NAMALWA (cell line): ENCODE measurements around the gene RERE.
A peak's percentile ranks its signal among the peaks of the same experiment; 100 is the strongest.

Source experiments
- DNase-seq: peaks from one replicate; pipeline ENCODE4 v3.0.0-alpha.2; 2015; ENCODE audit warnings: low spot score

The RERE gene

DNA sequence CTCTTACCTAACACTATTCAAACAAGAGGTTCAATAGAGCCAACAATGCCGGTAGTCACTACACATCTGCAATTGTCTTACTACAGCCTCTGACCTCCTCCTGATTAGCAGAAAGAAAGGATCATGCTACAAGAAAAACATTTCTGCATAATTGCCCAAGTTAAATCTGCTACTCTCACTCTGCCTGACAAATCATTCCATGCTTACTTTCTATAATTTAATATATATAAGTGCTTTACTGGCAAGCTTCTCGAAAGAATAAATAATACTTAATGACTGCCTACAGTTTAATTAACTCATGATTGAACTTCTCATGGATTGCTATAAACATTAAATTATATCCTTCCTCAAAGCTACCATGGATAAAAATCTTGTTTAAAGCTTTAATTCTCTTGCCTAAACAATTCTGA, 343.5 kb downstream of the RERE start:
- DNase-seq, result no peak

DNA sequence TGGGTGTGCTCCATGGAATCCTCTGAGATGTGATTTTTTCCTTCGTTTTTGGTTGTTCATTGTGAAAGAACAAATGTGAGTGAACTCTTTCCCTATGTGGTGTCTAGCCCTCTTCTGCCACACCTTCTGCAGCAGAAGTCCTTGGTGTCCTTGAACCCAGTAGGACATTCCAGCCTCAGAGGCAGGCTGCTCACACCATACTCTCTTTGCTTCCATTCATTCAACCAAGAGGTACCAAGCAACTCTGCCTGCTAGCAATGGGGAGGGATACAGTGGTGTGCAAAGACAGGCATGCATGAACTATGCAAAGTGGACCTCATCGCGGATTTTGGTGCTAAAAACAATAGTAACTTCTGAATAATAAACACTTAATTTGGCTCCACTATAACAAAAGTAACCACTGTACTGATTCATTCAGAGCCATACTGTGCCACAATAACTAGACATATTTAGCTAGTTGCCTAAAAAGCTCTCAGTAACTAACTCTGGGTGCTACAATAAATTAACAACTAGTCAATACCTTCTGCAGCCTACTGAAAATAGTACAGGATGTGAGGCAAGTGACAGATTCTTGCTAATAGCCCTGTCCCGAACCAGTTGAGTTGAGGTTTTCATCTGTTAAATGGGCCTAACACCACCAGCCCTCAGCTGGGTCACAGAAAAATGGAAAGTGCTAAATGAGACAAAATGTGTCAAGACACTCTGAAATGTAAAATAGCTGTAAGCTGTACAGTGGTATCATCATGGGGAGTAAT, 344.1 kb downstream of the RERE start:
- no peak for DNase-seq

DNA sequence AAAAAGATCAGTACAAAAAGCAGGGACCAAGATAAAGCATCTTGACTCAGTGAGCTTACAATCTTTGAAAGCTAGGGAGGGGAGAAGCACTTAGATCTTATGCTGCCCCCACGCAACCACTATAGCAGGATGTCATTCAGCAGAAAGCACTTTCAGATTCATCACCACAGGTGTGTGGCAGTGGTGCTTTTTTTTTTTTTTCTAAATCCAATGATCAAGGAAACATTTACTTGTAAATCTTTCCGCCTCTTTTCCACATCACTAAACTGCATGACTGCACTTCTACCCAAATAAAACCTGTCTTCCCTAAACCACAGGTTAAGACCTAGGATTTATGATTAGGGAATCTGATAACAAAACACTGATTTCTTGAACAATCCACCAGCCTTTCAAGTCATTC, 344.8 kb downstream of the RERE start:
- peak; percentile 78 for DNase-seq

DNA sequence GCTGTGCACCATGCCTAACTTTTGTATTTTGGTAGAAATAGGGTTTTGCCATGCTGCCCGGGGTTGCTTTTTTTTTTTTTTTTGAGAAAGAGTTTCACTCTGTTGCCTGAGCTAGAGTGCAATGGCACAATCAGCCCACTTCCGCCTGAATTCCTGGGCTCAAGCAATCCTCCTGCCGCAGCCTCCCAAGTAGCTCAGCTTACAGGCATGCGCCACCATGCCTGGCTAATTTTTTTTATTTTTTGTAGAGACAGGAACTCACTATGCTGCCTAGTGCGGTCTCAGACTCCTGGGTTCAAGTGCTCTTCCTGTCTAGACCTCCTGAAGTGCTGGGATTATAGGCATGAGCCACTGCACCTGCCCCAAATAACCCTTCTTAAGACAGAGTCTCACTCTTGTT, 346.0 kb downstream of the RERE start:
- DNase-seq, result no peak

DNA sequence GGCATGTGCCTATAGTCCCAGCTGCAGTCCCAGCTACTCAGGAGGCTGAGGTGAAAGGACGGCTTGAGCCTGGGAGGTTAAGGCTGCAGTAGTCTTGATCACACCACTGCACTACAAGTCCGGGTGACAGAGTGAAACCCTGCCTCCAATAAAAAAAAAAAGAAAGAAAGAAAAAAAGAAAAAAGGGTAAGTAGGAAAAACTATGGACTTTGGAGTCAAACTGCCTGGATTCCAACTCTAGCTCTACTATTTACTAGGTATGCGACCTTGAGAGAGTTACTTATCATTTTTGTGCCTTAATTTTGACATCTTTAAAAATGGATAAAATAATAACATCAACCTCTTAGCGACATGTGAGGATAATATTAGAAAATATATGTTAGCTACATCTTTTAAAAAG, 348.7 kb downstream of the RERE start:
- DNase-seq, result no peak

DNA sequence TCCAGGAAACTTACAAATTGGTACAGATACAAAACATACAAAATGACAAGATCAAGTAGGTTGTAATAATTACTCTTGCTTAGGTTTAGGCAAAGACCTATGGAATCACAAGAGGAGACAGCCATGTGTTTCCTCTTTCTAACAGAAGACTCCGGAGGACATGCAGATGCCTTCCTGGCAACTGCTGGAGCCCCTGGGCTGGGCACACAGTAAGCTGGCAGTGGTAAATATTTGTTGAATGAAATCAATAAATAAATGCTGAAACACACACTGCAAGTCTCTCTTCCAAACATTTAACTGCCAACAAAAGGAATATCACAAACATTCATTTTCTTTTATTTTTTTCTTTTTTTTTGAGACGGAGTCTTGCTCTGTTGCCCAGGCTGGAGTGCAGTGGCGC, 350.1 kb downstream of the RERE start:
- no peak for DNase-seq

DNA sequence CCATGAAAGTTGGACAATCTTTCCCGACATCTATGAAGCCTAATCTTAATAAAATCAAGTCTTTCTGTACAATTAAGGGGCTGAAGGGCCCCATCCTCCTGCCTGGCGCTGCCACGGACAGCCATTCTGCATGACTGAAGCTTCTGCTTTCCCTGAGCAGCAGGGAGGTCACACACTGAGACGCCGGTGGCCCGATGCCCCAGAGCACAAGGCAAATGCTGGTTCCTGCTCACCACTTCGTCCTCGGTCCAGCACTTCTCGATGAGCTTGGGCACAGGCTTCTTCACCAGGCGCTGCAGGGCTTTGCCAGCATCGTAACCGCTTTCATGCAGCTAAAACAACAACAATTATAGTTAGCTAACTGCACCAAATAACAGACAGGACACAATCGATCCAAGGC, 351.7 kb downstream of the RERE start:
- no peak for DNase-seq

DNA sequence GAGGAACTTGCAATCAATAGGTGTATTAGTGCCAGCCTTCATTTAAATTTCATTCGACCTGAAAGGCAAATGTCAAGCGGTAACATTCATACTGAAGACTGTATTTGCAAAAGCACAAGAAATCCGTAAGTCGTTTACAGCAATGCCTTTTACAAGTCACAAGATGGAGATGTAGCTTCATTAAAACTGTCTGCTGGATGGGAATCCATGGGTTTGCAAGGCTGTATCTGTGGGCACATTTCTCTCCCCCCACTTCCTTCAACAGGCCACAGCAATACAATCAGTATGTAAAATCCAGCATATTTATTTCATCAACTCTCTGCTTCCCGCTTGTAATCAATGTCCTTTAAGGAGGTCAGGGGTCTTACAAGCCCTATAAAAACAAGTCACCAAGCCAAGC, 352.4 kb downstream of the RERE start:
- DNase-seq, result peak; percentile 34

DNA sequence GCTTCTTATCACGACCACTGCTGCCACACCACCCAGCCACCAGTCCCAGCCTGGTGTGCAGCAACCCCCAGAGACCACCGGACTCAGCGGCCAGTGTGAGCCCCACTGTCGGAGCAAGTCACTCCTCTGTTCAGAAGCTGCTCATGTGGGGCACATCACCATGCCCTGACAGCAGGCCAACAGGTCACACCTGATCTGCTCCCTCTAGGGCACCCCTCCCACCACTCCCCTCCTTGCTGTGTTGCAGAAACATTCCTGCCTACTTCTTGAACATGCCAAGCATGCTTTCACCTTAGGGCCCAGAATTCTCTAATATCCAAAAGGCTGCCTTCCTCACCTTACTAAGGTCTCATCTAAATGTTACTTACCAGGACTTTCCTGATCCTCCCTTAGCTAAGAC, 353.1 kb downstream of the RERE start:
- DNase-seq, result no peak

DNA sequence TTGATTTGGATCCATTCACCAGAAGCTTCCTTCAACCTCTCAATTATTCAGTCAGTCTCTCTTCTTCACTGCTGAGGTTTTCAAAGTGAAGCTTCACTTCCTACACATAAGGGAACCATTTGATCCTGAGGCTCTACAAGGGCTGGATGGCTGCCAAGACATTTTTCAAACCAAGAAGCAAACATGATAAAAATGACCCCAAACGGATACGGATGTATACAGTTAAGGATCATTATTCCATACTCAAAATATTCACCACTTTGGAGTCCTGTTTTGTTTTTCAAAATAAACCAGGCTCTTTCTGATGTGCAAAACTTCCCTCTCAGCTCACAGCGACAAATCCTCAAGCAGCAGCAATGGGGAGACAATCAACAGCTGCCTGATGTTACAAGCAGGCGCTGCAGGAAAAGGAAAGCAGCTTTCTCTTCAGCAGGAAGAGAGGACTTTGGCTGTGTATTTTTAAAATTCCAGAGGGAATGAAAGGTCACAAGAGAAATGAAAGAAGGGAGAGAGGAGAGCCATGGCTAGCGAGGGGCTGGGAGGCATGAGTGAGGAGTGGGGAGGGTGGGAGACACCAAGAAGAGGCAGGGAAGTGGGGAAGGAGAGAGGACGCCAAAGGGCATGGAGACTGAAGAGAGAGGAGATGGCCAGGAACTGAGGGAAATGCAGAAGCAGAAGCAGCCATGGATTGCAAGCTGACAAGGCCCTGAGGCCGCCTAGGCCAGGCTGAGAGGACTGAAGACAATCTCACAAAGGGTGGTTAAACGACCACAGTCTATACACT, 354.1 kb downstream of the RERE start:
- peak; percentile 37 for DNase-seq

DNA sequence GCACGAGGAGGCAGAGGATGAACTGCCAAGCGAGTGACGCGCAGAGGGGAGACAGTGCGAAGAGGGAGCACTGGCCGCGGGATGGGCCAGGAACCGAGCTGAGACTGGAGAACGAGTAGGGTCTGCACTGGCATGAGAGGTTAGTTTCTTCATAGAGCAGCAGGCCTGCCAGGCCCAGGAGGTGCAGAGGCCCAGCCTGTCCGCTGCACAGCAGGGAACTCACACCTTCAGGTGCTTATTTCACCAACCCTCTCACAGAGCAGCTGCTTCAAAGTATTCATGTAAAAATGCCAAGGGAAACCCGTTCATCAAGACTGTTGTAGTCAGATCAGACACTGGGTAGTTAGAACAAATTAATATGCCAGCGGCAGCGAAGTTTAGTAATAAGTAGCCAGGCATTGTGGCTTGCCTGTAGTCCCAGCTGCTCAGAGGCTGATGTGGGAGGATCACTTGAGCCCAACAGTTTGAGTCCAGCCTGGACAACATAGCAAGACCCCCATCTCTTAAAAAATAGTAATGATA, 355.0 kb downstream of the RERE start:
- DNase-seq, result no peak

DNA sequence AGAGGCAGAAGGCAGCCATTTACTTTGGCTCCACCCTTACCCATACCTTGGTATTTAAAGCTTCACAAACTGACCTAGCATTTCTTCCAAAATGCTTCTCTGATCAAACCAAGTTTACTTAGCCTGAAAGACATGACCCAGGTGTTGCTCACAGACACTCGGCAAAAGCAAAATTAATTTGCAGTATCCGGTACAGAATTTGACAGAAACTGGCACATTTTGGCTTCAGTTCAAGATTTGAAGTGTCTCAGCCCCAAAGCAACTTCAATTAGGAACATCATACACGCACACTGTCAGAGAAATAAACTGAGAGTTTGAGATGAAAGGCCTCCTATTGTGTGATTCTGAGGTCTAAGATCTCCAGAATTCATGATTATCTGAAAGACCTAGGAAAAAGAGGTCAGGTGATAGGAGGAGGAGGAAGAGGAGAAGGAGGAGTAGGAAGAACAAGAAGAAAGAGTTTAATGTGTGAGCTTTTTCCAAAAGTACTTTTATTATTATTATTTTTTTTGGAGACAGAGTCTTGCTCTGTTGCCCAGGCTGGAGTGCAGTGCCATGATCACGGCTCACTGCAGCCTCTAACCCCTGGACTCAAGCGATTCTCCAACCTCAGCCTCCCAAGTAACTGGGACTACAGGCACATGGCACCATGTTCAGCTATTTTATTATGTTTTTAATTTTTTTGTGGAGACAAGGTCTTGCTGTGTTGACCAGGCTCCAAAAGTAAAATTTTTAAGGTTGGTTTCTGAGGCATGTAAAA, 355.9 kb downstream of the RERE start:
- peak; percentile 44 for DNase-seq

DNA sequence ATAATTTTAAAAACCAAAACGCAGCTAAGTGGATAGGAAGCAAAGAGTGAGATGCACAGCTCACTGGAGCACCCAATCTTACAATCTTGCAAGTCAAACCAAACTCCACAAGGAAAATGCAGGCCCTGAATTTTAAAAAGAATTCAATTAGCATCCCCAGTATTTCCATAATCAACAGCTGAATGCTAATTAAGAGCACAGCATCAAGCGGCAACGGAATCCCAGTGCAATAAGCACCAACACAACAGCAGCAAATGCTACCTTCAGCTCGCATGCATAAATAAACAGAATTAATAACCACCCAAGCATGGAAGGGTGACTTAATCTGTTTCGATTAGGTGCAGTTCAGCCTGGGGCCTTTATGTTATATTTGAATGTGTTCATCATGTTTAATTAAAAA, 356.7 kb downstream of the RERE start:
- DNase-seq, result no peak

DNA sequence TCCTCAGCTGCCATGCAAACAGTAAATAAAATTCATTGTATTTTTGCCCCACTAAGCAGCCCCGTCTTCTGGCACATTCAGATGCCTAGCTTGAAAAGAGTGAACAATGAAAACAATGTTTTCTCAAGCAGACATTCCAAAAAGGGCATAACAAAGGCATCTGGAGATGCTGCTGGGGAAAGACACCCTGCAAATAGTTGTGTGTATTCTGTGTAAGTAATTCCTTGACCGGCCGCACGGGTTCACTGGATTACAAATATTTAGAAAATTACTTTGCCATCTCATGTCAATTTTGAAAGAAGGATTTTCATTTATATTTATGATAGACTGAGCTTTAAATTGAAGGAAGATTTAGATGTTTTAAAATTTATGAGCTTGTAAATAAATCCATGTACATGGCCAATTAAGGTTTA, 357.3 kb downstream of the RERE start:
- DNase-seq, result no peak

DNA sequence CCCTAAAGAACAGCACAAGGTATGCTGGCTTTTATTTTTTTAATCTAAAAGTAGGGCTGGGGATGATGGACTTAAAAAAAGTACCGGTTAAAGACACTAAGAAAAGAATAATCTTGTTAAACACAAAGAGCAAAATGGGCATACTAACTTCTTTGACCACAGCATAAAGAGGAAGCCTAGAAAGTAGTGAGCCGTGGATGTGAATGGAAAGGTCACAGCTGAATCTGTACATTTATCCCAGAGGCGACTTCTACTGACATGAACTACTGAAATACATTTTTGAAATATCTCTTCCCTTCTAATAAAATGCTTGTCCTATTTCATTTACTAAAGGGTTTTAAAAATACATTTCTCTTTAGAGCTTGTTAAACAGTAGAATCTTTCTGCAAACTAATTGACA, 358.8 kb downstream of the RERE start:
- DNase-seq, result peak; percentile 34

DNA sequence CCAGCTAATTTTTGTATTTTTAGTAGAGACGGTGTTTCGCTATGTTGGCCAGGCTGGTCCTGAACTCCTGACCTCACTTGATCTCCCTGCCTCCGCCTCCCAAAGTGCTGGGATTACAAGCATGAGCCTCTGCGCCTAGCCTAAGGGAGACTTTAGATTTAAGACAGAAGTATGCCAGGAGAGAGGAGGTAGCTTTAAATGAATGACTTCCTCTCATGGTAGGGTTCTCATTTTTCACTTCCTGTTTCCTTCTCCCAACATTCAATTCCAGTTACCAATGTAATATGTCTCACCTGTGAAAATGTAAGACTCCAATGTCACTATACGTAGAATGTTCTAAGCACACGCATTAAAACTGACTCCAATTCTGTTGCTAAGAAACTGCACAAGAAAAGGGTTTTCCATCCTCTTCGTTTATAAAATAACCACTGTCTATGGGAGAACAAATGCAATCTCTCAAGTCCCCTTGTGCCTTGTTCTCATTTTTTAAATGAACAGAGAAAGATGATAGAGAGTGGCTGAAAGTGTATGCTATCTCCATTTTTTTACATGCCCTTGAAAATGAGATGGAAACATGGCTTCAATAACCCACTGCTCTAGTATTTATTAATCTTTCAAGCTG, 359.6 kb downstream of the RERE start:
- DNase-seq, result peak; percentile 42

DNA sequence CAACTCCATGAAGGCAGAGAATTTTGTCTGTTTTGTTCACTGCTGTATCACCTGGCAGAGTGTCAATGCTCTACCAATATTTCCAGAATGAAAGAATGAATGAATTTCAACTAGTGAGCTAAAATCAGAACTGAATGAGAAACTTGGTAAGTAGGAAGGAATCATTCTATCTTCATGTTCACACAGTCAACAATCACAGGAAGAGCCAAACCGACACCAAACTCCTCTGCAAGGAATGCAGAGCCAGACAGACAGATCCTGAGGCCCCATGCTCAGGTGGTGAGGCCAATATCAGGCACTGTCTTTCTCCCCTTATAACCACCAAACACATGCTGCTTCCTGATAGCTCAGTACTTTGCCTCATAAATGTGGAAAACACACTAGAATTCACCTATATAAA, 360.4 kb downstream of the RERE start:
- DNase-seq, result no peak

DNA sequence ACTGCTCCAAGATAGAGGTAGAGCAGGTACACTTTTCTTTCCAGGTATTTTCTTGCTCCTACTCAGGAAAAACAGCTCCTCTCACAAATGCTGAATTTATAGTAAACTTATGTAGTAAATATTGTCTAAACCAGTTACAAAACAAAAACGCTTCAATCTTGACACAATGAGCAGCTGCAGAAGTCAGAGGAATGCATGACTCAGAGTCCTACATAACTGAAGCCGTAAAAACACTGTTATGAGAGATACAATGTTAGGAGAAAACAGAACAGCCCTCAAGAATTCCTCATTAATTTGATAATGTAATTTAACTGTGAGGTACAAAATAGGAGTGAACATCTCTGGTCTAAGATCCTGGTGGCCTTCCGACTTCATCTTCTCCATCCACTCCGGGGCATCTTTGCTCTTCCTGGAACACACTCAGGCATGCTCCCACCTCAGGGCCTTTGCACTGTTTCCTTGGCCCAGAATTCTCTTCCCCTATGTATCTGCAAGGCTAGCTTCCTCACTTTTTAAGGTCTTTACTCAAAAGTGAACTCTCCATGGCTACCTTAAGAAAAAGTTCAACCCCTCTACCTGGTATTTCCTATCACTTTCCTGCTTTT, 361.0 kb downstream of the RERE start:
- no peak for DNase-seq

DNA sequence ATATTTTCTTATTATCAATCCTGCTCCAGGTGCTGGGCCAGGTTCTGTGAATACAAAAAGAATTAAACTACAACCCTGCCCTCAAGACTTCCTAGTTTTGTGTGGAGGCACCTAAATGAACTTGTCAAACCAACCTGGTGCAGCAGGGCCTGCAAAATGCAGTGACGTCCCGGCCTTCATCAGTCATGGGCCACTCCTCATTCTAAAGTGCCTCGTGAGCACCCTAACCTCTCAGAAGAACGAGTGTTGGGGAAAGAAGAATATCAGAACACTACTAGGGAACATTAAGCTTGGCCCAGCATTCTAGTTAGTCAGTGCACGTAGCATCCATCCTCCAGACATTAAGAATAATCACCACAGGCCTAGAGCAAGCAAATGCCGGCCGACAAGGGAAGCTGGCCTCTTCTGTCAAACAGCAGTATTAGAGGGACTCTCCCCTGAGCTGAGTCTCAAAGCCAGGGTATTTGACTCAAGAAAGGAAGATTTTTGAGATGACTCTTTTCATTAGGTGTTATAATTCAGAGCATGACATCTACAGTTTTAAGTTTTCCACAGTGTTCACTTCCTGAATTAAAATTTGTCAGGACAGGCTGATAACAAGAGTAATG, 361.6 kb downstream of the RERE start:
- no peak for DNase-seq

DNA sequence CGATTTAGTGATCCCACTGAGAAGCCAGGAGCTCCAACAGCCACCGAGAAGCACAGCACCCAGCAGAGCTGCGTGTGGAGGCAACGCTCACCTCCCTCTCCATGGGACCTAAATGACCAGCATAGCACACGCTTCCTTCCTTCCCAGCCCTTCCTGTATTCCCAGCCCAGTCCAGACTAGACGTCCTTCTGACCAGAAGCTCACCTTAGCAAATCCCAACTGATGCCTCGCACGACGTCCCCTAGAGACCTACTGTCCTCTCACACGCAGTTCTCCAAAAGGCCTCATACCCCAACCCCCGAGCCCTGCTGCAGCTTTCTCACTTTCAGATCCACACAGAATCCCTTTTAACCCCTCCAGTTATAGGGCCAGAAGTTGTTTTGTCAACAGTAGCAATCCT, 367.1 kb downstream of the RERE start:
- no peak for DNase-seq

DNA sequence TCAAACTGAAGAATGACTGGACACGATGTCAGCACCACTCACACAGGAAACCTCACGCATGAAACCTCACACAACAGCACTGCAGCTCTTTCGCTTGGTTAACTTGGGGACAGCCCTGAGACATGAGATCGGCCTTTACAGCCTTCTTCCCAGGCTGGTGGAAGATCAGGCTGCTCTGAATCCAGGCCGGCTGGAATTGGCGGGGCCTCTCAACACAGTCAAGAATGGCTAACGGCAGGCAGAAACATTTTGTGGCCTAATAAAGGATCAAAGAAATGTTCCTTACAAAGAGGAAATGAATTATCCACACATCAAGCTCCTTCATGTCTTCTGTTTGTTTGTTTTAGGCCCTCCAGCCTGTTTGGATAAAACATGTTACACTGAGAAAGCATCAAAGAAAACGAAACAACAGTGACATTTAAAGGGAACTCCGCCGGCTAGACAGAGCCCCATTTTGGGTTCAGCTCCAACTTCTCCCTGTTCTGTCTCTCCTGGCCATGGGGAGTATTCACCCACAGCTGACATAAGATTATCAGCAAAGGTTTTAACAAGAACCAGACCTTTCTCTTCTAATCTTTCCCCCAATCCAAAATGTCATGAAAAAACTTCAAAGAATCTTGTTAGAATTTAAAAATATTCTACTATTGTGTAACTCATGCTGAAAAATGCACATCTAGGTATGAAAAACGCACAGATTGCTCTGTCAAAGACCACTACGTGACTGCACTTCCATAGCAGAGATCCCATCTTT, 368.4 kb downstream of the RERE start:
- DNase-seq, result no peak
